ENCODE data around the gene SYTL3.

- TF ChIP-seq CTCF (IDR thresholded peaks at IDR 0.05) = no peak
- no peak for TF ChIP-seq EP300 (IDR thresholded peaks at IDR 0.05)
- no peak for TF ChIP-seq POLR2A (IDR thresholded peaks at IDR 0.05)
- TF ChIP-seq POLR2AphosphoS5 (IDR thresholded peaks at IDR 0.05) = no peak
Measured at GRCh38 chr6:158754738-158755137, 104.9 kb downstream of the SYTL3 start.

Data from upper lobe of left lung (tissue), 4 donors.